AG04450 (cell line): ENCODE results near the gene NPTX1. TPM values are rescaled to one million over a fixed set of nuclear protein-coding genes. Genes with fewer than 3 reads are reported as not detected.

Experiments
- CTCF ChIA-PET: fragments of 300-600, 350-600 bp; formaldehyde crosslinking; extraction: SDS; loops from one replicate; lab custom pipeline; 2022; ENCODE audit warnings: antibody characterized with exemption, inconsistent platforms; lab: Charles Lee
- POLR2A ChIA-PET: fragments of 350-600 bp; formaldehyde crosslinking; extraction: SDS; loops from one replicate; lab custom pipeline; 2021; ENCODE audit warnings: antibody characterized with exemption, inconsistent platforms; lab: Yijun Ruan, JAX
- DNase-seq: peaks from one replicate; pipeline ENCODE4 v3.0.0-alpha.2; 2011; ENCODE audit warnings: low read depth, low spot score
- H3K27ac ChIP-seq: one replicate; pipeline ENCODE4 v1.5.1; 2012; ENCODE audit warnings: low read depth, low read length, control low read depth
- H3K27me3 ChIP-seq: one replicate; pipeline ENCODE4 v1.6.0; 2012; ENCODE audit warnings: low read length; ENCODE audit not compliant: control insufficient read depth, insufficient read depth
- H3K4me3 ChIP-seq: 2 replicates; pipeline ENCODE4 v1.5.1; 2011; ENCODE audit warnings: mild to moderate bottlenecking, low read depth, low read length, control low read depth
- H3K9me3 ChIP-seq: 2 replicates; pipeline ENCODE4 v1.5.1; 2012; ENCODE audit warnings: low read length; ENCODE audit not compliant: control insufficient read depth, insufficient read depth
- polyA plus RNA-seq: library from polyadenylated mRNA; depleted of rRNA; stranded (reverse); fragments of >200 nt; gene quantifications from 2 replicates; pipeline ENCODE4 v1.2.3, GENCODE V29; 2011
- TF ChIP-seq, protein P1 (sequence below): IDR thresholded peaks from 2 replicates; pipeline ENCODE4 v1.5.1; 2011; ENCODE audit warnings: low read depth, low read length, control low read depth, inconsistent platforms

Gene NPTX1
- polyA plus RNA-seq, 1 experiment: 6.5 TPM

- Histone ChIP-seq H3K27ac (no peak overlapping the region), H3K4me3 (no peak overlapping the region), H3K27me3 (peaks cover 9% of the 10 kb centered on the region), H3K9me3 (no peaks in the 10 kb centered on the region; the same call in 1 of the 2 replicates)
- no peak for DNase-seq
- POLR2A ChIA-PET: no interaction called here
- TF ChIP-seq, protein P1, sequence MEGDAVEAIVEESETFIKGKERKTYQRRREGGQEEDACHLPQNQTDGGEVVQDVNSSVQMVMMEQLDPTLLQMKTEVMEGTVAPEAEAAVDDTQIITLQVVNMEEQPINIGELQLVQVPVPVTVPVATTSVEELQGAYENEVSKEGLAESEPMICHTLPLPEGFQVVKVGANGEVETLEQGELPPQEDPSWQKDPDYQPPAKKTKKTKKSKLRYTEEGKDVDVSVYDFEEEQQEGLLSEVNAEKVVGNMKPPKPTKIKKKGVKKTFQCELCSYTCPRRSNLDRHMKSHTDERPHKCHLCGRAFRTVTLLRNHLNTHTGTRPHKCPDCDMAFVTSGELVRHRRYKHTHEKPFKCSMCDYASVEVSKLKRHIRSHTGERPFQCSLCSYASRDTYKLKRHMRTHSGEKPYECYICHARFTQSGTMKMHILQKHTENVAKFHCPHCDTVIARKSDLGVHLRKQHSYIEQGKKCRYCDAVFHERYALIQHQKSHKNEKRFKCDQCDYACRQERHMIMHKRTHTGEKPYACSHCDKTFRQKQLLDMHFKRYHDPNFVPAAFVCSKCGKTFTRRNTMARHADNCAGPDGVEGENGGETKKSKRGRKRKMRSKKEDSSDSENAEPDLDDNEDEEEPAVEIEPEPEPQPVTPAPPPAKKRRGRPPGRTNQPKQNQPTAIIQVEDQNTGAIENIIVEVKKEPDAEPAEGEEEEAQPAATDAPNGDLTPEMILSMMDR: no peak
- CTCF ChIA-PET: no interaction called here
Observed at GRCh38 chr17:80503031-80503430, 26.6 kb upstream of the NPTX1 start.

DNA sequence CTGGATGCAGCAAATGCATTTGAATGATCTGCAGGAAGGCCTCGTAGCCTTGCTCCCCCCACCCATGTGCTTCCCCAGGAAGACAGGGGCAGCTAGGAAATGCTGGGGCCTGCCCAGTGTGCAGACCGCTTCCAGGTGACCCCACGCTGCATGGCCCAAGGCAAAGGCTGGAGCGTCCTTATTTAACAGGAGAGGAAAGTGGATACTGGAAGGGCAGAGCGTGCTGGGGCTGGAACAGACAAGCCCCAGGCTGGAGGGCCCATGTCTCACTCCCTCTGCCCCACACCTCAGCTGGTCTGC lies 26.1 kb upstream of the NPTX1 start:
- ChIA-PET POLR2A (no interaction called here), CTCF (no interaction called here)
- Histone ChIP-seq H3K27me3 (peaks cover 9% of the 10 kb centered on the region), H3K9me3 (no peaks in the 10 kb centered on the region; the same call in 1 of the 2 replicates), H3K27ac (no peak overlapping the region), H3K4me3 (no peak overlapping the region)
- DNase-seq: no peak
- TF ChIP-seq, protein P1: no peak

- TF ChIP-seq, protein P1: no peak
- Histone ChIP-seq H3K4me3 (no peak overlapping the region), H3K27ac (peak overlapping the region; percentile 21), H3K27me3 (peaks cover 9% of the 10 kb centered on the region), H3K9me3 (no peaks in the 10 kb centered on the region; the same call in 1 of the 2 replicates)
- no peak for DNase-seq
- ChIA-PET POLR2A (no interaction called here), CTCF (no interaction called here)
Observed at GRCh38 chr17:80501741-80502577, 25.6 kb upstream of the NPTX1 start.

- ChIA-PET POLR2A (no interaction called here), CTCF (no interaction called here)
- TF ChIP-seq, protein P1: no peak
Observed at GRCh38 chr17:80499961-80500665, 23.7 kb upstream of the NPTX1 start.

GRCh38 chr17:80499560-80499959 lies 23.2 kb upstream of the NPTX1 start:
- POLR2A ChIA-PET: no interaction called here
- H3K27ac ChIP-seq: no peak overlapping the region
- TF ChIP-seq, protein P1: no peak
- DNase-seq: no peak
- peaks cover 9% of the 10 kb centered on the region for H3K27me3 ChIP-seq
- no peak overlapping the region for H3K4me3 ChIP-seq
- CTCF ChIA-PET: no interaction called here
- no peaks in the 10 kb centered on the region; the same call in none of the 2 replicates for H3K9me3 ChIP-seq

More at GRCh38 chr17:80499961-80500665, 23.7 kb upstream of the NPTX1 start:
- Histone ChIP-seq H3K9me3 (no peaks in the 10 kb centered on the region; the same call in none of the 2 replicates), H3K27ac (no peak overlapping the region), H3K27me3 (peaks cover 9% of the 10 kb centered on the region), H3K4me3 (no peak overlapping the region)
- DNase-seq: no peak
